ENCODE results near the gene PACSIN2. TPM values are rescaled to one million over a fixed set of nuclear protein-coding genes. Genes with fewer than 3 reads are reported as not detected.

The PACSIN2 gene
- total and polyA plus RNA-seq, 8 donors: 45.1 to 109 (median 95.4) TPM

- no peak for DNase-seq
- H3K27me3 ChIP-seq: no peaks in the 10 kb centered on the region
- H3K36me3 ChIP-seq: no peaks in the 10 kb centered on the region
- intact Hi-C loops (cut with DNase I): no loop called here
- no peak for TF ChIP-seq CTCF (IDR thresholded peaks at IDR 0.05)
- ATAC-seq: peak; percentile 49 to 67 (median 58)
- no peak for FAIRE-seq
- H3K4me1 ChIP-seq: peaks cover 20 to 39% (median 20%) of the 10 kb centered on the region in 3 donors
- 16 to 18% methylated on average over 5 of the region's 5 CpGs for WGBS, 2 donors
- no peaks in the 10 kb centered on the region for H3K9me3 ChIP-seq
- no peak overlapping the region for H3K4me3 ChIP-seq
- peak overlapping the region; percentile 13 to 62 (median 30) for H3K27ac ChIP-seq
These were observed 36.4 kb downstream of the PACSIN2 start for GRCh38 chr22:42978453-42979103.

- intact Hi-C loops (cut with DNase I): no loop called here
- DNase-seq (no peak), FAIRE-seq (no peak), ATAC-seq (peak in 2 of 4 donors; percentile 4 to 21)
- H3K4me3 ChIP-seq: no peak overlapping the region
- no peaks in the 10 kb centered on the region for H3K9me3 ChIP-seq
- H3K36me3 ChIP-seq: no peaks in the 10 kb centered on the region
- 89 to 91% methylated on average over 6 of the region's 6 CpGs for WGBS, 2 donors
- H3K4me1 ChIP-seq: peaks cover 23 to 49% (median 30%) of the 10 kb centered on the region in 3 donors
- H3K27me3 ChIP-seq: no peaks in the 10 kb centered on the region
- peak overlapping the region in 2 of 4 donors; percentile 39 to 62 for H3K27ac ChIP-seq
- no peak for TF ChIP-seq CTCF (IDR thresholded peaks at IDR 0.05)
These were observed 37.4 kb downstream of the PACSIN2 start for GRCh38 chr22:42977569-42977968.

GRCh38 chr22:42976217-42976933, 38.6 kb downstream of the PACSIN2 start:
- H3K4me1 ChIP-seq: peaks cover 23 to 53% (median 34%) of the 10 kb centered on the region in 3 donors
- intact Hi-C loops (cut with DNase I): no loop called here
- H3K36me3 ChIP-seq: no peaks in the 10 kb centered on the region
- ATAC-seq (no peak), DNase-seq (no peak), FAIRE-seq (no peak)
- H3K4me3 ChIP-seq: no peak overlapping the region
- H3K27ac ChIP-seq: no peak overlapping the region
- H3K9me3 ChIP-seq: no peaks in the 10 kb centered on the region
- WGBS, 2 donors: 69 to 72% methylated on average over 7 of the region's 7 CpGs
- TF ChIP-seq CTCF (IDR thresholded peaks at IDR 0.05): no peak
- no peaks in the 10 kb centered on the region for H3K27me3 ChIP-seq

- H3K9me3 ChIP-seq: no peaks in the 10 kb centered on the region
- H3K4me3 ChIP-seq: no peak overlapping the region
- H3K27ac ChIP-seq: peak overlapping the region in 1 of 4 donors; percentile 54
- 44 to 54% methylated on average over 3 of the region's 3 CpGs for WGBS, 2 donors
- H3K36me3 ChIP-seq: no peaks in the 10 kb centered on the region
- FAIRE-seq (no peak), DNase-seq (no peak), ATAC-seq (peak in 3 of 4 donors; percentile 21 to 27 (median 27))
- intact Hi-C loops (cut with DNase I): no loop called here
- no peak for TF ChIP-seq CTCF (IDR thresholded peaks at IDR 0.05)
- H3K4me1 ChIP-seq: peaks cover 23 to 52% (median 34%) of the 10 kb centered on the region in 3 donors
- H3K27me3 ChIP-seq: no peaks in the 10 kb centered on the region
These were observed 40.7 kb downstream of the PACSIN2 start for GRCh38 chr22:42974223-42974622.

- intact Hi-C loops (cut with DNase I): no loop called here
- TF ChIP-seq CTCF (IDR thresholded peaks at IDR 0.05): no peak
- FAIRE-seq: no peak
- no peaks in the 10 kb centered on the region for H3K27me3 ChIP-seq
- H3K36me3 ChIP-seq: no peaks in the 10 kb centered on the region
- H3K4me3 ChIP-seq: no peak overlapping the region
- peak overlapping the region in 2 of 4 donors; percentile 0 to 54 for H3K27ac ChIP-seq
- peaks cover 18 to 45% (median 31%) of the 10 kb centered on the region in 3 donors for H3K4me1 ChIP-seq
- peak in 1 of 4 donors; percentile 2 for ATAC-seq
- 80 to 85% methylated on average over 5 of the region's 5 CpGs for WGBS, 2 donors
- no peak for DNase-seq
- no peaks in the 10 kb centered on the region for H3K9me3 ChIP-seq
These were observed 41.4 kb downstream of the PACSIN2 start for GRCh38 chr22:42973536-42973881.

Data from pancreas (tissue), 10 donors.